Keratinocyte (primary cell): ENCODE results near the gene KBTBD8. TPM values are rescaled to one million over a fixed set of nuclear protein-coding genes. Genes with fewer than 3 reads are reported as not detected.

Experiments
- DNase-seq: peaks from one replicate; pipeline ENCODE4 v3.0.0-alpha.2; 2011; ENCODE audit warnings: low read depth, missing footprints, low spot score
- FAIRE-seq: peaks from 2 replicates; lab custom pipeline; 2011; peaks lifted over from hg19 to GRCh38; lab: Jason Lieb, UNC
- H2AFZ ChIP-seq: 2 replicates; pipeline ENCODE4 v1.6.0; 2012; ENCODE audit warnings: low read length, control low read depth, inconsistent platforms; ENCODE audit not compliant: control insufficient read depth
- H3K27ac ChIP-seq: 2 replicates; pipeline ENCODE4 v1.5.1; 2011; ENCODE audit warnings: low read length; ENCODE audit not compliant: control insufficient read depth, insufficient read depth
- H3K27me3 ChIP-seq: 3 replicates; pipeline ENCODE4 v1.6.0; 2011; ENCODE audit warnings: low read length; ENCODE audit not compliant: control insufficient read depth, insufficient read depth; ENCODE audit errors: extremely low read depth
- H3K36me3 ChIP-seq, 2 experiments: 2 replicates in 1 of 2; 3 replicates in 1 of 2; pipeline ENCODE4 v1.5.1; 2011; ENCODE audit warnings: low read length in 2 of 2, mild to moderate bottlenecking in 1 of 2; ENCODE audit not compliant: control insufficient read depth in 2 of 2, insufficient read depth in 2 of 2; ENCODE audit errors: extremely low read depth in 1 of 2
- H3K4me1 ChIP-seq: 3 replicates; pipeline ENCODE4 v1.5.1; 2011; ENCODE audit warnings: low read length; ENCODE audit not compliant: control insufficient read depth, insufficient read depth; ENCODE audit errors: extremely low read depth
- H3K4me2 ChIP-seq: 3 replicates; pipeline ENCODE4 v1.6.0; 2011; ENCODE audit warnings: low read depth, low read length; ENCODE audit not compliant: control insufficient read depth, insufficient read depth; ENCODE audit errors: extremely low read depth
- H3K4me3 ChIP-seq, 3 experiments: fragments of 200-600 bp in 1 of 3; sonication (generic) in 1 of 3; 2 replicates in 2 of 3; 3 replicates in 1 of 3; pipeline ENCODE4 v1.5.1; 2011 to 2016; ENCODE audit warnings: low read length in 3 of 3, mild to moderate bottlenecking in 3 of 3, control low read depth in 2 of 3, inconsistent platforms in 1 of 3, low read depth in 1 of 3, mixed read lengths in 1 of 3, mixed run types in 1 of 3, moderate library complexity in 1 of 3; ENCODE audit not compliant: control insufficient read depth in 2 of 3, insufficient read depth in 2 of 3; ENCODE audit errors: extremely low read depth in 1 of 3
- H3K79me2 ChIP-seq: 2 replicates; pipeline ENCODE4 v1.6.0; 2012; ENCODE audit warnings: low read length; ENCODE audit not compliant: control insufficient read depth, insufficient read depth
- H3K9ac ChIP-seq: 3 replicates; pipeline ENCODE4 v1.6.0; 2011; ENCODE audit warnings: low read length; ENCODE audit not compliant: control insufficient read depth, insufficient read depth; ENCODE audit errors: extremely low read depth
- H3K9me1 ChIP-seq: 3 replicates; pipeline ENCODE4 v1.6.0; 2011; ENCODE audit warnings: low read length; ENCODE audit not compliant: control insufficient read depth, insufficient read depth; ENCODE audit errors: extremely low read depth
- H3K9me3 ChIP-seq: 2 replicates; pipeline ENCODE4 v1.5.1; 2012; ENCODE audit warnings: low read depth, low read length; ENCODE audit not compliant: control insufficient read depth
- H4K20me1 ChIP-seq: 3 replicates; pipeline ENCODE4 v1.6.0; 2011; ENCODE audit warnings: low read length; ENCODE audit not compliant: control insufficient read depth, insufficient read depth; ENCODE audit errors: extremely low read depth
- CTCF ChIP-seq, 3 experiments: IDR thresholded peaks in 1 of 3; conservative IDR thresholded peaks in 1 of 3; optimal IDR thresholded peaks in 1 of 3; 2 replicates in 2 of 3; 3 replicates in 1 of 3; pipeline versions ENCODE3 to v1.5.1; 2011; ENCODE audit warnings: low read length in 3 of 3, mild to moderate bottlenecking in 3 of 3, moderate library complexity in 2 of 3, control low read depth in 1 of 3, inconsistent platforms in 1 of 3; ENCODE audit not compliant: insufficient read depth in 2 of 3; ENCODE audit errors: extremely low read depth in 1 of 3
- EZH2 ChIP-seq: IDR thresholded peaks from one replicate; pipeline ENCODE4 v1.6.1; 2012; ENCODE audit warnings: inconsistent platforms, mild to moderate bottlenecking, low read length, moderate library complexity
- dilution Hi-C: fragments of 300-500 bp; cut with MboI; formaldehyde crosslinking; loops from one replicate; pipeline ENCODE4 v1.7.0; 2020; ENCODE audit warnings: low sequenced_read_pairs; ENCODE audit not compliant: extremely low pct_ligation_motif_present
- polyA plus RNA-seq, 5 experiments: library from polyadenylated mRNA; depleted of rRNA in 3 of 5; stranded (reverse) in 3 of 5; stranded (forward) in 1 of 5; unstranded in 1 of 5; fragments of >200 nt; gene quantifications; 1 replicate in 1 of 5; 2 replicates in 3 of 5; 3 replicates in 1 of 5; pipeline versions ENCODE4 v1.2.1 to v1.2.3, GENCODE V29; 2011 to 2012; ENCODE audit warnings: missing spikeins in 2 of 5, low read depth in 1 of 5, low replicate concordance in 1 of 5

The KBTBD8 gene
- polyA plus RNA-seq, 1 donor (not counting 4 experiments of a cell fraction or from before 2014, with no cell fraction given), result 7.5 TPM

DNA sequence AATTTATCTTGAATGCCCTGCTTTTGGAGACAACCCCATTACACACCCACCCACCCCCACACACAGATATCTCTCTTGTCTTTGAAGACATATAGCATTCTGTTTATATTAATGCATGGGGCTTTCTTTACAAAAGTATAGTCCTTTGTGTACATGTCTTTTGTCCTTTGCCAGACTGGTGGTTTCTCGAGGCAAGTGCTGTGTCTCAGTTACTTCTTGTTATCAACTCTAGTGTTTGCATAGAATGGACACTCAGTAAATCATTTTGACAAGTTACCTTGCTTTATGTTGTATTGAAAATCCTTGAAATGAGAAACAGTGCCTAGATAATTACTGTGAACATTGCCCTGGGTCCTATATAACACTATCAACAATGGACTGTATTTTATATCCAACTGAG, 33.9 kb downstream of the KBTBD8 start:
- Histone ChIP-seq H3K9ac (no peak overlapping the region), H3K36me3 (no peaks in the 10 kb centered on the region), H4K20me1 (no peaks in the 10 kb centered on the region), H3K27ac (no peak overlapping the region), H3K4me2 (no peak overlapping the region), H3K9me3 (no peaks in the 10 kb centered on the region), H3K79me2 (no peaks in the 10 kb centered on the region), H3K27me3 (peaks cover 2% of the 10 kb centered on the region), H3K9me1 (no peaks in the 10 kb centered on the region), H2AFZ (no peak overlapping the region), H3K4me3 (no peak overlapping the region), H3K4me1 (no peaks in the 10 kb centered on the region)
- FAIRE-seq (no peak), DNase-seq (no peak)
- TF ChIP-seq EZH2, result no peak
- no peak for TF ChIP-seq CTCF (optimal IDR thresholded peaks at IDR 0.05 in 1 of 3, IDR thresholded peaks at IDR 0.05 in 1 of 3, conservative IDR thresholded peaks at IDR 0.05 in 1 of 3; ENCODE audit: extremely low read depth in 1 of 3, insufficient read depth in 2 of 3, low read length in 3 of 3)
- dilution Hi-C loops, result no loop called here

DNA sequence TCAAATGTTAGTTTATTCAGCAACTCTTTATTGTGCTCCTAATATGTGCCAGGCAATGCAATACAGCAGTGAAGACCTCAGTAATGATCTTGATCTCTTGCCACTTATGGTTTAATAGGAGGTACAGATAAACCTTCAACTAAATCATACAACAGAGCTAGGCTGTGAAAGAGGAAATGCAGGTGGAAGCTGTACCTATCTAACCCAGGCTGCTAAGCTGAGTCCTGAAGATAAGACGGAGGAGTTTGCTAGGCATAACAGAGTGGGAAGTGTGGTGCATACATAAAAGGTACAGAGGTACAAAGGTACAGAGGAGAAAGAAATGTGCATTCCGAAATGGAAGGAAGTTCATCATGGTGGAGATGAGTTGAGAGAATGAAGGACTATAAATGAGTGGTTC, 35.0 kb downstream of the KBTBD8 start:
- FAIRE-seq (no peak), DNase-seq (no peak)
- dilution Hi-C loops, result no loop called here
- Histone ChIP-seq H3K4me2 (no peak overlapping the region), H3K27me3 (peaks cover 2% of the 10 kb centered on the region), H3K27ac (no peak overlapping the region), H4K20me1 (no peaks in the 10 kb centered on the region), H3K79me2 (no peaks in the 10 kb centered on the region), H3K36me3 (no peaks in the 10 kb centered on the region), H3K9ac (no peak overlapping the region), H2AFZ (no peak overlapping the region), H3K9me1 (no peaks in the 10 kb centered on the region), H3K4me3 (no peak overlapping the region), H3K4me1 (no peaks in the 10 kb centered on the region), H3K9me3 (no peaks in the 10 kb centered on the region)
- TF ChIP-seq CTCF (optimal IDR thresholded peaks at IDR 0.05 in 1 of 3, IDR thresholded peaks at IDR 0.05 in 1 of 3, conservative IDR thresholded peaks at IDR 0.05 in 1 of 3; ENCODE audit: extremely low read depth in 1 of 3, insufficient read depth in 2 of 3, low read length in 3 of 3) (no peak), EZH2 (no peak)
